Measurements from ENCODE around the gene SLC2A4RG.

DNA sequence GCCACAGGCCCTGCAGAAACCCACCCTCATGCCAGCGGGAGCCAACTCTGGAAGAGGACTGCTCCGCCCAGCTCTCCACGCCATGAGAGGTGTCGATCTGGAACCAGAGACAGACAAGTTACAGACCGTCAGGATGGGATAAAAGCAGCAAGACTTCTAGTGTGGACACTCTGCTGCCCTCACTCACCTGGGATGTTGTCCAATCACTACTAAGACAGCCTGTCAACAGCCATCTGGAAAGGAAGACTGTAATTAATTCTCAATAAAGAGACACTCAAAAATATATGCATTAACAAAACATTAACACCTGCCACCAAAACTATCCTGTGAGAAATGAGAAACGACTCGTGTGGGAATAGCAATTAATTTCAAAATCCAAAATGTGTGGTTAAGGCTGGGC, 28.3 kb downstream of the SLC2A4RG start:
- no peak for TF ChIP-seq CTCF (IDR thresholded peaks at IDR 0.05; ENCODE audit: insufficient read depth, low read depth, low read length)
- no peak for TF ChIP-seq EZH2 (IDR thresholded peaks at IDR 0.05; ENCODE audit: insufficient read depth, low read length)
